Osteocyte (in vitro differentiated cells): ENCODE results near the gene MCTP1. TPM values are rescaled to one million over a fixed set of nuclear protein-coding genes. Genes with fewer than 3 reads are reported as not detected.

Experiments
- DNase-seq: peaks from one replicate; pipeline ENCODE4 v3.0.0; 2021; ENCODE audit warnings: mixed read lengths; ENCODE audit not compliant: unreplicated experiment; ENCODE audit errors: extremely low spot score
- H3K27ac Mint-ChIP-seq: one replicate; pipeline ENCODE4 v1.8.0; 2021; ENCODE audit warnings: mild to moderate bottlenecking, mixed read lengths; ENCODE audit not compliant: unreplicated experiment
- H3K27me3 Mint-ChIP-seq: one replicate; pipeline ENCODE4 v1.8.0; 2021; ENCODE audit warnings: mixed read lengths; ENCODE audit not compliant: unreplicated experiment
- H3K36me3 Mint-ChIP-seq: one replicate; pipeline ENCODE4 v1.8.0; 2021; ENCODE audit warnings: mixed read lengths; ENCODE audit not compliant: unreplicated experiment
- H3K4me1 Mint-ChIP-seq: one replicate; pipeline ENCODE4 v1.8.0; 2021; ENCODE audit warnings: mixed read lengths; ENCODE audit not compliant: unreplicated experiment
- H3K4me3 Mint-ChIP-seq: one replicate; pipeline ENCODE4 v1.8.0; 2021; ENCODE audit warnings: mild to moderate bottlenecking, moderate library complexity, mixed read lengths; ENCODE audit not compliant: unreplicated experiment
- H3K9me3 Mint-ChIP-seq: one replicate; pipeline ENCODE4 v1.8.0; 2021; ENCODE audit warnings: mixed read lengths; ENCODE audit not compliant: unreplicated experiment
- CTCF ChIP-seq: fragments of 200-600 bp; sonication (generic); IDR thresholded peaks from 2 replicates; pipeline ENCODE4 v1.5.0; 2021; ENCODE audit warnings: antibody characterized with exemption, mild to moderate bottlenecking, moderate library complexity
- total RNA-seq: library from RNA; stranded (reverse); gene quantifications from 2 replicates; pipeline ENCODE4 v1.2.1, GENCODE V29; 2021

The MCTP1 gene
- total RNA-seq, 1 donor from 2014 or later: 0.67 TPM

GRCh38 chr5:94870511-94871183, 414.2 kb downstream of the MCTP1 start:
- Mint-ChIP-seq H3K4me3 (no peak overlapping the region), H3K36me3 (no peaks in the 10 kb centered on the region), H3K27me3 (peaks cover 12% of the 10 kb centered on the region), H3K9me3 (no peaks in the 10 kb centered on the region), H3K4me1 (no peaks in the 10 kb centered on the region), H3K27ac (no peak overlapping the region)
- TF ChIP-seq CTCF: no peak
- no peak for DNase-seq

GRCh38 chr5:94869921-94870320, 415.0 kb downstream of the MCTP1 start:
- no peak for DNase-seq
- H3K27me3 Mint-ChIP-seq: peaks cover 7% of the 10 kb centered on the region
- no peak overlapping the region for H3K27ac Mint-ChIP-seq
- no peaks in the 10 kb centered on the region for H3K9me3 Mint-ChIP-seq
- H3K36me3 Mint-ChIP-seq: no peaks in the 10 kb centered on the region
- TF ChIP-seq CTCF: no peak
- H3K4me3 Mint-ChIP-seq: no peak overlapping the region
- H3K4me1 Mint-ChIP-seq: no peaks in the 10 kb centered on the region

GRCh38 chr5:94863951-94864350, 420.9 kb downstream of the MCTP1 start:
- no peak overlapping the region for H3K27ac Mint-ChIP-seq

GRCh38 chr5:94857111-94857510, 427.8 kb downstream of the MCTP1 start:
- H3K4me1 Mint-ChIP-seq: no peaks in the 10 kb centered on the region
- peaks cover 14% of the 10 kb centered on the region for H3K27me3 Mint-ChIP-seq
- no peak for TF ChIP-seq CTCF
- H3K9me3 Mint-ChIP-seq: no peaks in the 10 kb centered on the region
- no peak for DNase-seq
- no peaks in the 10 kb centered on the region for H3K36me3 Mint-ChIP-seq
- no peak overlapping the region for H3K27ac Mint-ChIP-seq
- H3K4me3 Mint-ChIP-seq: no peak overlapping the region

More at GRCh38 chr5:94863951-94864350, 420.9 kb downstream of the MCTP1 start:
- H3K4me1 Mint-ChIP-seq: no peaks in the 10 kb centered on the region
- H3K4me3 Mint-ChIP-seq: no peak overlapping the region
- no peak for DNase-seq
- no peaks in the 10 kb centered on the region for H3K36me3 Mint-ChIP-seq
- no peaks in the 10 kb centered on the region for H3K9me3 Mint-ChIP-seq
- H3K27me3 Mint-ChIP-seq: peaks cover 17% of the 10 kb centered on the region
- TF ChIP-seq CTCF: no peak

- no peak for DNase-seq
- Mint-ChIP-seq H3K4me1 (no peaks in the 10 kb centered on the region), H3K4me3 (no peak overlapping the region), H3K36me3 (no peaks in the 10 kb centered on the region), H3K27ac (no peak overlapping the region), H3K9me3 (no peaks in the 10 kb centered on the region), H3K27me3 (peaks cover 14% of the 10 kb centered on the region)
- no peak for TF ChIP-seq CTCF
These were observed 428.6 kb downstream of the MCTP1 start for GRCh38 chr5:94856257-94856800.
